Spleen (tissue), 11 donors: ENCODE results near the gene HSPB3. TPM values are rescaled to one million over a fixed set of nuclear protein-coding genes. Genes with fewer than 3 reads are reported as not detected.
"Not testable (repeated sequence)": the region's sequence is repeated elsewhere in the genome, so short reads cannot be mapped to it uniquely, and the experiment has no call there.

ENCODE experiments used
- DNase-seq: peaks from one replicate; pipeline ENCODE4 v3.0.0-alpha.2; 2020
- H3K27ac ChIP-seq, 8 donors: fragments of 200-600 bp; sonication (generic) in 7 of 8; 1 replicate in 4 of 8; 2 replicates in 4 of 8; pipeline versions ENCODE4 v1.5.0 to v1.8.0; 2016 to 2021; ENCODE audit warnings: inconsistent platforms in 4 of 8, mild to moderate bottlenecking in 4 of 8, moderate library complexity in 1 of 8
- H3K27me3 ChIP-seq, 7 donors: fragments of 200-600 bp; sonication (generic) in 6 of 7; replicated peaks in 1 of 7; 1 replicate in 4 of 7; 2 replicates in 3 of 7; pipeline versions ENCODE4 v1.5.0 to v1.8.0; 2016 to 2021; ENCODE audit warnings: inconsistent platforms in 3 of 7, mild to moderate bottlenecking in 1 of 7
- H3K36me3 ChIP-seq, 6 donors: fragments of 200-600 bp; sonication (generic) in 5 of 6; 1 replicate in 4 of 6; 2 replicates in 2 of 6; pipeline versions ENCODE4 v1.5.0 to v1.8.0; 2016 to 2021; ENCODE audit warnings: inconsistent platforms in 2 of 6
- H3K4me1 ChIP-seq, 6 donors: fragments of 200-600 bp; sonication (generic) in 5 of 6; 1 replicate in 3 of 6; 2 replicates in 3 of 6; pipeline versions ENCODE4 v1.5.0 to v1.8.0; 2016 to 2021; ENCODE audit warnings: inconsistent platforms in 3 of 6
- H3K4me3 ChIP-seq, 8 donors: fragments of 200-600 bp; sonication (generic) in 7 of 8; 1 replicate in 4 of 8; 2 replicates in 4 of 8; pipeline versions ENCODE4 v1.5.0 to v1.8.0; 2016 to 2021; ENCODE audit warnings: inconsistent platforms in 4 of 8, mild to moderate bottlenecking in 4 of 8, moderate library complexity in 2 of 8
- H3K9me3 ChIP-seq, 8 donors: fragments of 200-600 bp; sonication (generic) in 7 of 8; 1 replicate in 4 of 8; 2 replicates in 4 of 8; pipeline versions ENCODE4 v1.5.0 to v1.8.0; 2016 to 2021; ENCODE audit warnings: inconsistent platforms in 4 of 8
- POLR2A ChIP-seq, 3 donors: fragments of 450-650 bp; IDR thresholded peaks; one replicate each; pipeline ENCODE4 v1.5.1; 2017; ENCODE audit warnings: antibody characterized with exemption in 3 of 3, mild to moderate bottlenecking in 1 of 3
- POLR2AphosphoS5 ChIP-seq, 3 donors: sonication (generic); formaldehyde crosslinking; IDR thresholded peaks; one replicate each; pipeline ENCODE4 v1.5.1; 2017; ENCODE audit warnings: antibody characterized with exemption in 3 of 3
- WGBS, 5 donors: extraction: QIAGEN DNeasy Blood & Tissue Kit in 3 of 5; methylation state at CpG; one replicate each; pipeline versions ENCODE4 v1.1.5 to v1.1.7; 2013 to 2018; 5-methylcytosine and 5-hydroxymethylcytosine counted together
- intact Hi-C: fragments of 100-400 bp; cut with DNase I; formaldehyde crosslinking; loops from one replicate; pipeline ENCODE4 v1.15.0; 2023; ENCODE audit warnings: low total_unique reads
- polyA plus RNA-seq, 3 donors: library from polyadenylated mRNA; stranded (reverse); fragments of 200-250 nt; gene quantifications; one replicate each; pipeline ENCODE4 v1.2.1, GENCODE V29; 2013
- total RNA-seq, 7 donors: library from RNA; depleted of rRNA in 3 of 7; stranded (reverse); fragments of >200 nt in 3 of 7; fragmentation: NEBNext Ultra II Directional in 4 of 7; extraction: Animal tissue kit (Norgen Biotek cat#: 25700) in 4 of 7; gene quantifications; one replicate each; pipeline versions ENCODE4 v1.1.0 to v1.2.1, GENCODE V29; 2016 to 2021
- TF ChIP-seq, protein P1 (sequence below), 11 experiments: fragments of 200-600 bp in 7 of 11; fragments of 450-650 bp in 4 of 11; sonication (generic) in 4 of 11; IDR thresholded peaks in 8 of 11; conservative IDR thresholded peaks in 3 of 11; 1 replicate in 7 of 11; 2 replicates in 4 of 11; pipeline versions ENCODE4 v1.4.0 to v1.8.0; 2016 to 2021; ENCODE audit warnings: antibody characterized with exemption in 11 of 11, inconsistent platforms in 4 of 11, mild to moderate bottlenecking in 1 of 11
- donor health status: healthy with polysubstance abuse.
- donor health status: DM: no; HTN: no; CAD: no; lungs with moderate emphysema.
- donor health status: DM: no; HTN: no; CAD: no.
- donor health status: Bipolar disorder and iron deficiency.
- donor health status: healthy.
- donor health status: DM: no; HTN: no; CAD: no.
- donor health status: DM: yes; HTN: yes; CAD: no.

The HSPB3 gene
- total and polyA plus RNA-seq, 10 donors, result 0.45 to 0.67 (median 0.54) TPM; not detected in 6

GRCh38 chr5:54480296-54480695 is 24.8 kb downstream of the HSPB3 start:
- Histone ChIP-seq H3K4me3 (no peak overlapping the region), H3K4me1 (no peaks in the 10 kb centered on the region), H3K36me3 (no peaks in the 10 kb centered on the region), H3K27ac (no peak overlapping the region), H3K27me3 (no peaks in the 10 kb centered on the region), H3K9me3 (no peaks in the 10 kb centered on the region)
- intact Hi-C loops, result loop anchor here (10.0 kb wide), 1 partner anchor 235 kb away; no protein-coding TSS in a partner anchor
- TF ChIP-seq POLR2AphosphoS5 (IDR thresholded peaks at IDR 0.05) (no peak), POLR2A (IDR thresholded peaks at IDR 0.05) (no peak)
- no peak for DNase-seq

DNA sequence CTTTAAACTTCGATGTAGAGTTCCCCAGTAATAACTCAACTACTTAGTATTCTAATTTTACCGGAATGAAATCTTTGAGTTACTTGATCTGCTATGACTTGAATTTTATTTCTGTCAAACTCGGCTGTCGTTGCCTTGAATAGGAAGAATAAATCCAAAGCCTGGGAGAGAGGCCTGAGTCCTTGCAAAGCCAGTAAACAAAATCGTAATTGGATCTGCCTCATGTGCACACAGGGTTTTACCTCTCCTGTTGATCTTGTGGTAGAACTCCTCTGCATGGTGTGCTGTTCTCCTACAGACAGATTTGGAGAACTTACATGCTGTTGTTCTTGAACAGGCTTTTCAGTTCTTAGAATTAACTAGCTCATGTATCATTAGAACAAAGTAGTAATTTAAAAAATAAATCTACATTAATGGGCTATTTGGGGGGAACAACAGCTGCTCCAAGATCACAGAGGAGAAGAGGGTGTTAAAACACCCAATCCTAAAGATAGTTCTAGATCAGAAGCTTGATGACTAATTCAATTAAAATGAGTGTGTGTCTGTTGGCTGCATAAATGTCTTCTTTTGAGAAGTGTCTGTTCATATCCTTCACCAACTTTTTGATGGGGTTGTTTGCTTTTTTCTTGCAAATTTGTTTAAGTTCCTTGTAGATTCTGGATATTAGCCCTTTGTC is 28.9 kb downstream of the HSPB3 start:
- no peak for TF ChIP-seq POLR2AphosphoS5 (IDR thresholded peaks at IDR 0.05)
- TF ChIP-seq POLR2A (IDR thresholded peaks at IDR 0.05), result no peak
- TF ChIP-seq, protein P1, sequence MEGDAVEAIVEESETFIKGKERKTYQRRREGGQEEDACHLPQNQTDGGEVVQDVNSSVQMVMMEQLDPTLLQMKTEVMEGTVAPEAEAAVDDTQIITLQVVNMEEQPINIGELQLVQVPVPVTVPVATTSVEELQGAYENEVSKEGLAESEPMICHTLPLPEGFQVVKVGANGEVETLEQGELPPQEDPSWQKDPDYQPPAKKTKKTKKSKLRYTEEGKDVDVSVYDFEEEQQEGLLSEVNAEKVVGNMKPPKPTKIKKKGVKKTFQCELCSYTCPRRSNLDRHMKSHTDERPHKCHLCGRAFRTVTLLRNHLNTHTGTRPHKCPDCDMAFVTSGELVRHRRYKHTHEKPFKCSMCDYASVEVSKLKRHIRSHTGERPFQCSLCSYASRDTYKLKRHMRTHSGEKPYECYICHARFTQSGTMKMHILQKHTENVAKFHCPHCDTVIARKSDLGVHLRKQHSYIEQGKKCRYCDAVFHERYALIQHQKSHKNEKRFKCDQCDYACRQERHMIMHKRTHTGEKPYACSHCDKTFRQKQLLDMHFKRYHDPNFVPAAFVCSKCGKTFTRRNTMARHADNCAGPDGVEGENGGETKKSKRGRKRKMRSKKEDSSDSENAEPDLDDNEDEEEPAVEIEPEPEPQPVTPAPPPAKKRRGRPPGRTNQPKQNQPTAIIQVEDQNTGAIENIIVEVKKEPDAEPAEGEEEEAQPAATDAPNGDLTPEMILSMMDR (IDR thresholded peaks at IDR 0.05 in 8 of 11, conservative IDR thresholded peaks at IDR 0.05 in 3 of 11), result no peak
- Histone ChIP-seq H3K27ac (no peak overlapping the region), H3K27me3 (no peaks in the 10 kb centered on the region), H3K9me3 (no peaks in the 10 kb centered on the region), H3K4me3 (no peak overlapping the region), H3K36me3 (no peaks in the 10 kb centered on the region), H3K4me1 (peaks cover 0 to 4% (median 0%) of the 10 kb centered on the region in 6 donors)
- no peak for DNase-seq
- intact Hi-C loops, result loop anchor here (10.0 kb wide), 1 partner anchor 240 kb away; no protein-coding TSS in a partner anchor
- WGBS, 5 donors, result 78 to 92% (median 83%) methylated on average over 5 of the region's 5 CpGs

GRCh38 chr5:54485659-54486058 is 30.2 kb downstream of the HSPB3 start:
- H3K4me3 ChIP-seq, H3K27ac ChIP-seq, H3K36me3 ChIP-seq, DNase-seq, H3K4me1 ChIP-seq, H3K27me3 ChIP-seq, H3K9me3 ChIP-seq: not testable (repeated sequence)
- intact Hi-C loops, result loop anchor here (10.0 kb wide), 1 partner anchor 241 kb away; no protein-coding TSS in a partner anchor

- not testable (repeated sequence) for DNase-seq, H3K4me3 ChIP-seq, H3K9me3 ChIP-seq, H3K36me3 ChIP-seq, H3K27ac ChIP-seq, H3K4me1 ChIP-seq, H3K27me3 ChIP-seq
- intact Hi-C loops, result loop anchor here (10.0 kb wide), 1 partner anchor 245 kb away; no protein-coding TSS in a partner anchor
- TF ChIP-seq, protein P1 (IDR thresholded peaks at IDR 0.05 in 8 of 11, conservative IDR thresholded peaks at IDR 0.05 in 3 of 11), result peak in 4 of 11 experiments; percentile 1 to 17 (median 10)
- WGBS, 5 donors, result 26 to 51% (median 48%) methylated on average over 2 of the region's 2 CpGs
Observed at GRCh38 chr5:54489648-54489979, 34.1 kb downstream of the HSPB3 start.

GRCh38 chr5:54491326-54491725 is 35.8 kb downstream of the HSPB3 start:
- Histone ChIP-seq H3K27ac (no peak overlapping the region), H3K4me1 (peaks cover 0 to 6% (median 0%) of the 10 kb centered on the region in 6 donors), H3K4me3 (no peak overlapping the region), H3K36me3 (no peaks in the 10 kb centered on the region), H3K9me3 (no peaks in the 10 kb centered on the region), H3K27me3 (no peaks in the 10 kb centered on the region)
- intact Hi-C loops, result no loop called here
- WGBS, 5 donors, result 82 to 96% (median 92%) methylated on average over 1 of the region's 1 CpG
- TF ChIP-seq POLR2A (IDR thresholded peaks at IDR 0.05), result no peak
- TF ChIP-seq, protein P1 (IDR thresholded peaks at IDR 0.05 in 8 of 11, conservative IDR thresholded peaks at IDR 0.05 in 3 of 11), result no peak
- no peak for TF ChIP-seq POLR2AphosphoS5 (IDR thresholded peaks at IDR 0.05)
- DNase-seq, result no peak
